GM10248 (cell line): ENCODE data around the gene AGRN.
"Not testable (repeated sequence)": the region's sequence is repeated elsewhere in the genome, so short reads cannot be mapped to it uniquely, and the experiment has no call there.

Experiments
- CTCF ChIA-PET: fragments of 300-600 bp; sonication (Branson Sonifier 250); formaldehyde crosslinking; extraction: SDS; loops from one replicate; lab custom pipeline; 2021; ENCODE audit warnings: antibody characterized with exemption; lab: Yijun Ruan, JAX
- POLR2A ChIA-PET: fragments of 350-650 bp; sonication (Branson Sonifier 250); formaldehyde crosslinking; extraction: SDS; loops from one replicate; lab custom pipeline; 2020; ENCODE audit warnings: antibody characterized with exemption; lab: Yijun Ruan, JAX
- DNase-seq: peaks from one replicate; pipeline ENCODE4 v3.0.0; 2012; ENCODE audit errors: extremely low spot score
- TF ChIP-seq, protein P1 (sequence below): IDR thresholded peaks from 2 replicates; pipeline ENCODE4 v1.5.1; 2012; ENCODE audit warnings: mild to moderate bottlenecking, low read depth; ENCODE audit errors: extremely low read depth, missing control alignments, control extremely low read depth

Gene AGRN

GRCh38 chr1:1074631-1075147, 54.8 kb downstream of the AGRN start:
- TF ChIP-seq, protein P1, sequence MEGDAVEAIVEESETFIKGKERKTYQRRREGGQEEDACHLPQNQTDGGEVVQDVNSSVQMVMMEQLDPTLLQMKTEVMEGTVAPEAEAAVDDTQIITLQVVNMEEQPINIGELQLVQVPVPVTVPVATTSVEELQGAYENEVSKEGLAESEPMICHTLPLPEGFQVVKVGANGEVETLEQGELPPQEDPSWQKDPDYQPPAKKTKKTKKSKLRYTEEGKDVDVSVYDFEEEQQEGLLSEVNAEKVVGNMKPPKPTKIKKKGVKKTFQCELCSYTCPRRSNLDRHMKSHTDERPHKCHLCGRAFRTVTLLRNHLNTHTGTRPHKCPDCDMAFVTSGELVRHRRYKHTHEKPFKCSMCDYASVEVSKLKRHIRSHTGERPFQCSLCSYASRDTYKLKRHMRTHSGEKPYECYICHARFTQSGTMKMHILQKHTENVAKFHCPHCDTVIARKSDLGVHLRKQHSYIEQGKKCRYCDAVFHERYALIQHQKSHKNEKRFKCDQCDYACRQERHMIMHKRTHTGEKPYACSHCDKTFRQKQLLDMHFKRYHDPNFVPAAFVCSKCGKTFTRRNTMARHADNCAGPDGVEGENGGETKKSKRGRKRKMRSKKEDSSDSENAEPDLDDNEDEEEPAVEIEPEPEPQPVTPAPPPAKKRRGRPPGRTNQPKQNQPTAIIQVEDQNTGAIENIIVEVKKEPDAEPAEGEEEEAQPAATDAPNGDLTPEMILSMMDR, result no peak

DNA sequence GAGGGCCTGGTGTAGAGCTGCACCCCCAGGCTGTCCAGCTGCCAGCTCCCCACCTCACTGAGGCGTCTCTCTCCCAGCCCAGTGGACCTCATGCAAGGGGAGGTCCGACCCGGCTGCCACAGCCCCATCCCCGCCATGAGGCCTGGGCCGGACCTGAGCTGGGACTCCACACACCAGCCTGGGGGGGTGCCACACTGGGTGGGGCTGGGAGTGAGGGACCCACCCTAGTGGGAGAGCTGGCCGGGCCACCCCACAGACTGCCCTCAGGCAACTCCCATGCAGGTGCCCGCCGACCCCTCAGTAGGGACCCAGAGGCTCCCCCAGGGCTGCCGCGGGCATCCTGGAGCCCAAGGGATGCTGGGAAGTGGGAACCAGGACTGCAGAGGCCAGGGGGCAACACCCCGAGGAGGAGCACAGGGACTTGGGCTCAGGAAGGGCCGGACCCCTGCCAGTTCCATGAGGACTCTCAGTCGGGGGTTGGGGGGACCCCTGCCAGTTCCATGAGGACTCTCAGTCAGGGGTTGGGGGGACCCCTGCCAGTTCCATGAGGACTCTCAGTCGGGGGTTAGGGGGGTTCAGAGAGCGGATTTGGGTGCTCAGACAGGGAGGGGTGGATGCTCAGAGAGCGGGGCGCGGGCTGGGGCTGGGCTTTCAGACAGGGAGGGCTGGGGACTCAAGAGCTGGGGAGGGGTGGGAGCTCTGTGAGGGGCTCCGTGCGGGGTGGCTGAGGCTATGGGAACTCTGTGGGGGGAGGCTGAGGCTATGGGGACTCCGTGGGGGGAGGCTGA, 55.4 kb downstream of the AGRN start:
- CTCF ChIA-PET, result interaction anchor here (1.3 to 2.0 kb wide), 4 partner anchors 11 to 216 kb away, joined by 3 to 5 read pairs (median 4); no protein-coding TSS in a partner anchor
- POLR2A ChIA-PET, result no interaction called here

More at GRCh38 chr1:1074631-1075147, 54.8 kb downstream of the AGRN start:
- DNase-seq, result no peak
- CTCF ChIA-PET, result interaction anchor here (1.3 to 2.0 kb wide), 4 partner anchors 11 to 217 kb away, joined by 3 to 5 read pairs (median 4); no protein-coding TSS in a partner anchor
- POLR2A ChIA-PET, result no interaction called here

GRCh38 chr1:1077396-1077795, 57.5 kb downstream of the AGRN start:
- POLR2A ChIA-PET, CTCF ChIA-PET, DNase-seq: not testable (repeated sequence)

More for the DNA sequence above, 55.4 kb downstream of the AGRN start:
- TF ChIP-seq, protein P1, result no peak
- DNase-seq, result no peak

DNA sequence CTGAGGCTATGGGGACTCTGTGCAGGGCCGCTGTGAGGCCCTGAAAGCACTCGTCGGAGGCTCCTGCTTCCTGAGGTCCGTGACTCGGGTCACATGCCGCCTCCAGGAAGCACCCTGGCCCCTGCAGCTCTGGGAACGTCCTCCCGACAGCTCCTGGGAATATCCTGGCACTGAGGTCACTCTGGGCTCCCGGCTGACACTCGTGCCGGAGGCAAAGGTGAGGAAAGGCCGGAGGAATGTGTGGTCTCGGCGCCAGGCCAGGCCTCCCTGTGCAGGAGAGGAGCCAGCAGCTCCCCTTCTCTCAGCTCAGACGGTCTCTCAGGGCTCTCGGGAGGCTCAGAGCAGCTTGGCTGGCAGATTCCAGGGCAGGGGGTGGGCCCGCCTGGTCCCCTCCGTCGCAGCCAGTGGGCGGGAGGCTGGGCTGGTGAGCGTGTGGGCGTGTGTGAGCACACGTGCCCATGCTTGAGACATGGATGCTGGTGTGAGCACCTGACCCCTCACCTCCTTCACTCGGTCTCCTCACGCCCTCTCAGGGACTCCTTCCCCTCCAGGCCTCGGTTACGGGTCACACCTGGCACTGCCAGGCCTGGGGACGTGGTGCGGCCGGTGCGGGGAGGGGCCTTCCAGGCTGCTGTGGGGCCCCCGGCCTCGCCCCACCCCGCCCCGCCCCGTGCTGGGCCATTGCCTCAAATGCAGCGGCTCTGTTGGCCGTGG, 59.6 kb downstream of the AGRN start:
- TF ChIP-seq, protein P1, result no peak
- CTCF ChIA-PET, result interaction anchor here (0.7 to 1.1 kb wide), 3 partner anchors 16 to 22 kb away, joined by 3 read pairs; no protein-coding TSS in a partner anchor
- DNase-seq, result peak; percentile 77
- POLR2A ChIA-PET, result no interaction called here

- ChIA-PET POLR2A (no interaction called here), CTCF (interaction anchor here (0.9 to 1.1 kb wide), 2 partner anchors 17 to 21 kb away, joined by 3 read pairs; no protein-coding TSS in a partner anchor)
- TF ChIP-seq, protein P1, result no peak
- DNase-seq, result peak; percentile 77
Measured at GRCh38 chr1:1080122-1080757, 60.3 kb downstream of the AGRN start.

GRCh38 chr1:1080951-1081310, 61.0 kb downstream of the AGRN start:
- TF ChIP-seq, protein P1, result no peak
- DNase-seq, result no peak
- ChIA-PET CTCF (no interaction called here), POLR2A (no interaction called here)
